Measurements from ENCODE around the gene SARM1. TPM values are rescaled to one million over a fixed set of nuclear protein-coding genes. Genes with fewer than 3 reads are reported as not detected.
A peak's percentile ranks its signal among the peaks of the same experiment; 100 is the strongest.

SARM1 gene
- total RNA-seq, 1 donor from 2014 or later: 12.7 TPM

- DNase-seq (ENCODE audit: low spot score): no peak
- intact Hi-C loops (cut with DNase I): no loop called here
These were observed 6.7 kb upstream of the SARM1 start, which contains the start of gene SEBOX for GRCh38 chr17:28364665-28365363. Gene SEBOX (minus strand): TSS chr17:28365199. CDS start chr17:28365151, 48 bp downstream.

DNA sequence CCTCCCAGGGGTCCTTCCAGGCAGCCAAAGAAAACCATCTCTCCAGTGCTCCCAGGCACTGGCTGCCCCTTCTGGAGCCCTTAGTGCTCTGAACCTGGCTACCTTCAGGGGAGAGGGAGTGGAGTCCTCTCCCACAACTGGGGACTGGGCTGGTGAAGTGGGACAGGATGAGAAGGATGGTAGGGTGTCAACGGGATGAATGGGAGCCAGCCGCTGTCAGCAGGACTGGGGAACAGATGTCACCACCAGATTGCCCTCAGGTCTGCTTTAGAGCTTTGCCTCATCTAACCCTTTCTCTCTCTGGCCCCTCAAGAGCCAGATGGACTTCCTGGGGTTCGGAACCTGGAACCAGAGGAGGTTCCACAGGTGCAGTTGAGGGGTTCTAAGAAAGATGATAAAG, 6.0 kb upstream of the SARM1 start:
- ATAC-seq: no peak
- no peak for DNase-seq (ENCODE audit: low spot score)
- intact Hi-C loops (cut with DNase I): no loop called here

More at GRCh38 chr17:28364665-28365363, 6.7 kb upstream of the SARM1 start, which contains the start of gene SEBOX:
- no peak for ATAC-seq

DNA sequence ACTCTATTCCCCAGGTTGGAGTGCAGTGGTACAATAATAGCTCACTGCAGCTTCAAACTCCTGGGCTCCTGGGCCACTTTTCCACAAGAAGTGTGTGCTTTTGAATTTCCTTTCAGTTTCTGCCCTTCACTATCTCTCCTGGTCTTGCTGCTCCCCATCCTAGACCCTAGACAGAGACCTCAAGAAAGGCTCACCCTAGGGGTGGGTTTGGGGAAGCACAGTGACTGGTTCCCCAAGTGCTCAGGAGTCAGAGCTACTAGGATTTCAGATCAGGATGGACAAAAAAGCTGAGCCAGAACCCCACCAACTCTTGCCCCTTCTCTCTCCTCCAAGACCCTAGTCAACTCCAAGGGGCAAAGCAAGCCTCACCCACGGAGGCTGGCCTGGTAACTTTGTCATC, 4.9 kb upstream of the SARM1 start:
- intact Hi-C loops (cut with DNase I): no loop called here
- no peak for ATAC-seq
- DNase-seq (ENCODE audit: low spot score): no peak

- no peak for ATAC-seq
- intact Hi-C loops (cut with DNase I): no loop called here
These were observed 3.7 kb upstream of the SARM1 start for GRCh38 chr17:28367641-28368305.

DNA sequence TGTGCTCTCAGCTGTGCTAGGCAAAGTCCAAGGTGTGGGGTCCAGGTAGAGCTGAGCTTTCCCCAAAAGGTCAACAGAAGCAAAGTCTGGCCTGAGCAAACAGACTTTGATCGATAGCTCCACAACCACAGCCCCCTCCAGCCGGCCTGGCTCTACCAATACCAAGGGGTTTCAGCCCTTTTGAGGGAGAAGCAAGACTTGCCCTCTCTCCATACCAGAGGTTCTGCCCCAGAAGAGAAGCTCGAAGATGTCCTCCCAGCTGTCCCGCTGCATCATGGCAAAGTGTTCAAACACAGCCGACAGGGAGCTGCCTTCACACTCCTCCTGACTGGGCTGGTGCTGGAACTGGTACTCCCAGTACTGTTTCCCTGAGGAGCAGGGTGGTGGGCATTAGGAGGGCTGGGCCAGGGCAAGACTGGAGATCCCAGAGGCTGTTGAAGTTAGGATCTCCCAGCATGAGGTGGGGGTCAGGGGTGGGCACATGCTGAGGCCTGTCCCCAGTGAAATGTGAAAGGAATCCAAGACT, 3.1 kb upstream of the SARM1 start:
- intact Hi-C loops (cut with DNase I): no loop called here
- ATAC-seq (no peak), DNase-seq (ENCODE audit: low spot score) (no peak)

More at GRCh38 chr17:28367641-28368305, 3.7 kb upstream of the SARM1 start:
- no peak for DNase-seq (ENCODE audit: low spot score)

GRCh38 chr17:28368915-28369683, 2.4 kb upstream of the SARM1 start:
- no peak for ATAC-seq

GRCh38 chr17:28369684-28370034, 1.8 kb upstream of the SARM1 start:
- intact Hi-C loops (cut with DNase I): no loop called here
- ATAC-seq: no peak

More at GRCh38 chr17:28368915-28369683, 2.4 kb upstream of the SARM1 start:
- intact Hi-C loops (cut with DNase I): no loop called here
- DNase-seq (ENCODE audit: low spot score): no peak

GRCh38 chr17:28370035-28370743, 1.3 kb upstream of the SARM1 start, which contains the start of gene VTN:
Gene VTN (minus strand): TSS chr17:28370307. CDS start chr17:28370203, 104 bp downstream.
- ATAC-seq: peak; percentile 20
- intact Hi-C loops (cut with DNase I): no loop called here

More at GRCh38 chr17:28369684-28370034, 1.8 kb upstream of the SARM1 start:
- DNase-seq (ENCODE audit: low spot score): no peak

DNA sequence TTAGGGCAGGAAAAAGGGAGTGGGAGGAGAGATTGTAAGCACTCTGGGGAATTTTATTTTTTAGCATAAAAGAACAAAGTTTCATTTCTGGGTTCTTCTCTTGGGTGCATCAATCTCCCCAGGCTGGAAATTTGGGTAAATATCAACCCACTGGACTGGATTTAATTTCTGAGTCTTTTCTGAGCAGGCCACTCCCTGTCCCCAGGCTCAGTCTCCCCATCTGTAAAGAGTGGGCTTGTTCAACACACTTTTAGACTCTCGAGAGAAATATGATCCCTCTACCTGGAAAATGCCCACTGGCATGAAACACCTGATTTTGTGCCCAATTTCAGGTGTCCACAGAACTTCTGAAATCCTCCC, 770 bp upstream of the SARM1 start:
- intact Hi-C loops (cut with DNase I): no loop called here
- DNase-seq (ENCODE audit: low spot score) (no peak), ATAC-seq (no peak)

More at GRCh38 chr17:28370035-28370743, 1.3 kb upstream of the SARM1 start, which contains the start of gene VTN:
- no peak for DNase-seq (ENCODE audit: low spot score)

DNA sequence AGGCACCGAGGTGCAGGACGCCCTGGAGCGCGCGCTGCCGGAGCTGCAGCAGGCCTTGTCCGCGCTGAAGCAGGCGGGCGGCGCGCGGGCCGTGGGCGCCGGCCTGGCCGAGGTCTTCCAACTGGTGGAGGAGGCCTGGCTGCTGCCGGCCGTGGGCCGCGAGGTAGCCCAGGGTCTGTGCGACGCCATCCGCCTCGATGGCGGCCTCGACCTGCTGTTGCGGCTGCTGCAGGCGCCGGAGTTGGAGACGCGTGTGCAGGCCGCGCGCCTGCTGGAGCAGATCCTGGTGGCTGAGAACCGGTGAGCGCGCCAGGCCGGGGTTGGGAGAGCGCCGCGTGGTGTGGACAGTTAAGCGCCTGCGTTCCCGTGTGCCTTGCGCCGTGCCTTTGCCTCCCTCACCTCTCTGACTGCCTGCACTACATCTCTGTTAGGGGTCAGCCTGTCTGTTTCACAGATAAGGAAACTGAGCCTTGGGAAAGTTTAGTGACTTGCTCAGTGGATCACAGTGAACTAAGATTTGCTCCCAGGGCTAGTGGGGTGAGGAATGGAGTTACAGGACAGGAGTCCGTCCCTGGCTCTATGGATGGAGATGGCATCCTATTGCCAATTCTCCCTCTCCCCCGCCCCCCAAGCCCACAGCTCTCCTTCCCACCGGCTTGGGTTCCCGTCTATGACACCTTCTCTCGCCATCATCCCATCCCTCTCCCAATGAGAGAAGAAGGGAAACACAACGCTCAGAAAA, 880 bp downstream of the SARM1 start:
- ATAC-seq (no peak), DNase-seq (ENCODE audit: low spot score) (no peak)
- intact Hi-C loops (cut with DNase I): no loop called here

DNA sequence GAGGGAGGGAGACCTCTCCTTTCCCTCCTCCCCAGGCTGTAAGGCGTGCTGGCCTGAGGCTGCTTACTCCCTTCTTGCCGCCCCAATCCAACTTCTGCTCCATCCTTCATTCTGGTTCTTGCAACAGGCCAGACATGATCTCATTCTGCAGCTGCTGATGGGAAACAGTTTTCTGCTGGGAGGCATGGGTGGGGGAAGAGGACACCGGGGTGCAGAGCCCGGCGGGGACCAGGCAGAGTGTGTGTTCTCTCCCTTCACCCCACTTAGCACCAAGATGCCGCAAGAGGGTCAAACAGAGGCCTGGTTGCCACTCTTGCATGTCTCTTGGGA, 1.4 kb downstream of the SARM1 start:
- intact Hi-C loops (cut with DNase I): no loop called here
- no peak for DNase-seq (ENCODE audit: low spot score)

GRCh38 chr17:28379814-28380801, 8.6 kb downstream of the SARM1 start:
- intact Hi-C loops (cut with DNase I): no loop called here
- DNase-seq (ENCODE audit: low spot score) (no peak), ATAC-seq (no peak)

More for the DNA sequence above, 1.4 kb downstream of the SARM1 start:
- ATAC-seq: no peak

DNA sequence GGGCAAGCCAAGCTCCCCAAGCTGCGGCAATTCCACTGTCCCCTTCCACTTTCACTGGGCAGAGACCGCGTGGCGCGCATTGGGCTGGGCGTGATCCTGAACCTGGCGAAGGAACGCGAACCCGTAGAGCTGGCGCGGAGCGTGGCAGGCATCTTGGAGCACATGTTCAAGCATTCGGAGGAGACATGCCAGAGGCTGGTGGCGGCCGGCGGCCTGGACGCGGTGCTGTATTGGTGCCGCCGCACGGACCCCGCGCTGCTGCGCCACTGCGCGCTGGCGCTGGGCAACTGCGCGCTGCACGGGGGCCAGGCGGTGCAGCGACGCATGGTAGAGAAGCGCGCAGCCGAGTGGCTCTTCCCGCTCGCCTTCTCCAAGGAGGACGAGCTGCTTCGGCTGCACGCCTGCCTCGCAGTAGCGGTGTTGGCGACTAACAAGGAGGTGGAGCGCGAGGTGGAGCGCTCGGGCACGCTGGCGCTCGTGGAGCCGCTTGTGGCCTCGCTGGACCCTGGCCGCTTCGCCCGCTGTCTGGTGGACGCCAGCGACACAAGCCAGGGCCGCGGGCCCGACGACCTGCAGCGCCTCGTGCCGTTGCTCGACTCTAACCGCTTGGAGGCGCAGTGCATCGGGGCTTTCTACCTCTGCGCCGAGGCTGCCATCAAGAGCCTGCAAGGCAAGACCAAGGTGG, 9.8 kb downstream of the SARM1 start:
- DNase-seq (ENCODE audit: low spot score): no peak
- ATAC-seq: no peak
- intact Hi-C loops (cut with DNase I): no loop called here

DNA sequence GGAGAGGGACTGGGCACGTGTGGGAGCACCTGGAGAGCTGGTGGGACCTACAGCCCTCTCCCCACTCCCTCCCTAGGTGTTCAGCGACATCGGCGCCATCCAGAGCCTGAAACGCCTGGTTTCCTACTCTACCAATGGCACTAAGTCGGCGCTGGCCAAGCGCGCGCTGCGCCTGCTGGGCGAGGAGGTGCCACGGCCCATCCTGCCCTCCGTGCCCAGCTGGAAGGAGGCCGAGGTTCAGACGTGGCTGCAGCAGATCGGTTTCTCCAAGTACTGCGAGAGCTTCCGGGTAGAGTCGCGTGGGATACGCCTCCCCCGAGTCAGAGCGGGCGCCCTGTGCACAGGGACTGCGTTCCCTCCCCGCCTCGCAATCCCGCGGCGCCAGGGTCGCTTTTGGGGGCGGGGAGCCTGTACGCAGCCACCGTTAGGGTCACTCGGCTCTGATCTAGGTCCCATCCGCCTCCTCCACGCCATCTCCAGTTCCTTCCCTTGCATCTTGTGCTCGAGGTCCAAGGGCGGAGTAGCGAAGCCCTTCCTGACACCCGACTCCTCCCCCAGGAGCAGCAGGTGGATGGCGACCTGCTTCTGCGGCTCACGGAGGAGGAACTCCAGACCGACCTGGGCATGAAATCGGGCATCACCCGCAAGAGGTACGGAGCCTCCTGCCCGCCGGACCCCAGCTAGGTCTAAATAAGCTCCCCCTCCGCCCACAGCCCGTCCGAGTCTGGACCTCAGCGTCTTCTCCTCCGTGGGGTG, 13.0 kb downstream of the SARM1 start:
- DNase-seq (ENCODE audit: low spot score) (no peak), ATAC-seq (peak; percentile 79)
- intact Hi-C loops (cut with DNase I): no loop called here

GRCh38 chr17:28385037-28385400, 13.5 kb downstream of the SARM1 start:
- DNase-seq (ENCODE audit: low spot score) (no peak), ATAC-seq (no peak)
- intact Hi-C loops (cut with DNase I): no loop called here

DNA sequence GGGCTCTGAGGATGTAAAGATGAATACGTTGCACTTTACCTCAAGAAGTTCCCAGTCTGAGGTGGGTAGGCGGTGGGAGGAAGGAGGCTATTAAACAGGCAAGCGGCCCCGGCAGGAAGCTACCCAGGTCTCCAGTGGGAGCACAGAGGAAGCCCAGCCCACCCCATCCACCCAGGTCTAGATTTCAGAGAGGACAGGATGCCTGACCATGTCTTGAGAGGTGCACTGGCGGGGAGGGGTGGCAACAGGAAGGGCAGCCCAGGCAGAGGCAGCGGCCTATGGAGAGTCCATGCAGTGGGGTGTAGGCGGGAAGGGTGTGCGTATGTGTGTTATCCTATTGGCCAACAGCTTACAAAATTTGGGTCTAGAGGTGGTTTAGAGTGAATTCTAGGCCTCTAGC, 13.9 kb downstream of the SARM1 start:
- DNase-seq (ENCODE audit: low spot score): no peak
- no peak for ATAC-seq
- intact Hi-C loops (cut with DNase I): no loop called here
